HG03457 (cell line): ENCODE data around the gene TTC23L.
A peak's percentile ranks its signal among the peaks of the same experiment; 100 is the strongest.
"Not testable (repeated sequence)": the region's sequence is repeated elsewhere in the genome, so short reads cannot be mapped to it uniquely, and the experiment has no call there.

Experiments used
- ATAC-seq: cut with Tn5 transposase; IDR thresholded peaks from one replicate; pipeline ENCODE4 v1.9.1; 2021; ENCODE audit warnings: moderate number of reproducible peaks; ENCODE audit not compliant: unreplicated experiment

Gene TTC23L

GRCh38 chr5:34838785-34839714, at the start of gene TTC23L:
TTC23L (plus strand) TSS chr5:34839164; CDS start chr5:34840672, 1,508 bp downstream.
- peak; percentile 96 for ATAC-seq

- no peak for ATAC-seq
These were observed 49.3 kb upstream of the TTC23L start for GRCh38 chr5:34789639-34790038.

- no peak for ATAC-seq
These were observed 48.9 kb upstream of the TTC23L start for GRCh38 chr5:34790069-34790468.

- ATAC-seq: no peak
These were observed 47.2 kb upstream of the TTC23L start for GRCh38 chr5:34791761-34792244.

- no peak for ATAC-seq
These were observed 36.0 kb upstream of the TTC23L start for GRCh38 chr5:34802834-34803563.

- no peak for ATAC-seq
These were observed 34.8 kb upstream of the TTC23L start for GRCh38 chr5:34803974-34804732.

- ATAC-seq: no peak
These were observed 34.1 kb upstream of the TTC23L start for GRCh38 chr5:34804913-34805312.

GRCh38 chr5:34806532-34806931, 32.4 kb upstream of the TTC23L start:
- no peak for ATAC-seq

GRCh38 chr5:34811706-34812105, 27.3 kb upstream of the TTC23L start:
- ATAC-seq: no peak

- ATAC-seq: no peak
These were observed 25.5 kb upstream of the TTC23L start for GRCh38 chr5:34813509-34813908.

- ATAC-seq: no peak
These were observed 21.2 kb upstream of the TTC23L start for GRCh38 chr5:34817558-34818351.

GRCh38 chr5:34818717-34819116, 20.2 kb upstream of the TTC23L start:
- ATAC-seq: no peak

GRCh38 chr5:34820593-34820992, 18.4 kb upstream of the TTC23L start:
- no peak for ATAC-seq

- no peak for ATAC-seq
These were observed 15.8 kb upstream of the TTC23L start for GRCh38 chr5:34822956-34823715.

GRCh38 chr5:34826347-34826746, 12.6 kb upstream of the TTC23L start:
- ATAC-seq: no peak

- ATAC-seq: no peak
These were observed 11.1 kb upstream of the TTC23L start for GRCh38 chr5:34827588-34828506.

- not testable (repeated sequence) for ATAC-seq
These were observed 8.1 kb upstream of the TTC23L start for GRCh38 chr5:34830827-34831226.

- ATAC-seq: no peak
These were observed 7.7 kb upstream of the TTC23L start for GRCh38 chr5:34831303-34831702.
